C4-2B (cell line): ENCODE results near the gene MSI2.

Source experiments
- H3K27ac ChIP-seq: fragments of 450-650 bp; 2 replicates; pipeline ENCODE4 v1.5.1; 2017
- CTCF ChIP-seq: fragments of 450-650 bp; conservative IDR thresholded peaks from 2 replicates; pipeline ENCODE4 v1.5.1; 2017; ENCODE audit warnings: mild to moderate bottlenecking
- ZFX ChIP-seq: fragments of 450-650 bp; IDR thresholded peaks from 2 replicates; pipeline ENCODE4 v1.6.1; 2017

The MSI2 gene

GRCh38 chr17:57691939-57692338 lies 435.6 kb downstream of the MSI2 start:
- TF ChIP-seq CTCF (no peak), ZFX (no peak)
- H3K27ac ChIP-seq = no peak overlapping the region

GRCh38 chr17:57692770-57693169 lies 436.4 kb downstream of the MSI2 start:
- TF ChIP-seq ZFX = no peak
- TF ChIP-seq CTCF = no peak
- no peak overlapping the region for H3K27ac ChIP-seq

- no peak overlapping the region for H3K27ac ChIP-seq
Measured at GRCh38 chr17:57694051-57694450, 437.7 kb downstream of the MSI2 start.

GRCh38 chr17:57696050-57696449 lies 439.7 kb downstream of the MSI2 start:
- no peak overlapping the region for H3K27ac ChIP-seq
- TF ChIP-seq ZFX (no peak), CTCF (no peak)

More at GRCh38 chr17:57694051-57694450, 437.7 kb downstream of the MSI2 start:
- no peak for TF ChIP-seq ZFX

GRCh38 chr17:57697197-57697596 lies 440.9 kb downstream of the MSI2 start:
- H3K27ac ChIP-seq = no peak overlapping the region
- no peak for TF ChIP-seq ZFX
- TF ChIP-seq CTCF = no peak

GRCh38 chr17:57697891-57698711 lies 441.8 kb downstream of the MSI2 start:
- TF ChIP-seq ZFX = no peak
- no peak for TF ChIP-seq CTCF
- peak overlapping the region; percentile 8; the same call in 1 of the 2 replicates for H3K27ac ChIP-seq

- H3K27ac ChIP-seq = no peak overlapping the region
- TF ChIP-seq ZFX = no peak
- no peak for TF ChIP-seq CTCF
Measured at GRCh38 chr17:57699751-57700219, 443.5 kb downstream of the MSI2 start.

GRCh38 chr17:57701124-57701523 lies 444.8 kb downstream of the MSI2 start:
- TF ChIP-seq ZFX = no peak
- no peak overlapping the region for H3K27ac ChIP-seq
